SJCRH30 (cell line): Measurements from ENCODE around the gene USP24. TPM values are rescaled to one million over a fixed set of nuclear protein-coding genes. Genes with fewer than 3 reads are reported as not detected.
A peak's percentile ranks its signal among the peaks of the same experiment; 100 is the strongest.
"Not testable (repeated sequence)": the region's sequence is repeated elsewhere in the genome, so short reads cannot be mapped to it uniquely, and the experiment has no call there.

Experiments used
- DNase-seq, 2 experiments: peaks; one replicate each; pipeline ENCODE4 v3.0.0-alpha.2; 2015 to 2020
- H3K27ac ChIP-seq: fragments of 250-450 bp; sonication (Bioruptor Pico); 2 replicates; pipeline ENCODE4 v1.5.1; 2020; ENCODE audit warnings: mild to moderate bottlenecking, moderate library complexity
- H3K27me3 ChIP-seq: fragments of 250-450 bp; sonication (Bioruptor Pico); 2 replicates; pipeline ENCODE4 v1.5.1; 2020; ENCODE audit warnings: mild to moderate bottlenecking, moderate library complexity
- H3K36me3 ChIP-seq: fragments of 250-450 bp; sonication (Bioruptor Pico); 2 replicates; pipeline ENCODE4 v1.5.1; 2020; ENCODE audit warnings: mild to moderate bottlenecking, moderate library complexity
- H3K4me1 ChIP-seq: fragments of 250-450 bp; sonication (Bioruptor Pico); 2 replicates; pipeline ENCODE4 v1.5.1; 2020; ENCODE audit warnings: mild to moderate bottlenecking, moderate library complexity
- H3K4me3 ChIP-seq: fragments of 250-450 bp; sonication (Bioruptor Pico); 2 replicates; pipeline ENCODE4 v1.5.1; 2020; ENCODE audit warnings: mild to moderate bottlenecking, moderate library complexity
- H3K9me3 ChIP-seq: fragments of 250-450 bp; sonication (Bioruptor Pico); replicated peaks from 2 replicates; pipeline ENCODE4 v1.5.1; 2020; ENCODE audit warnings: mild to moderate bottlenecking, moderate library complexity
- total RNA-seq: library from RNA; depleted of rRNA; stranded (reverse); fragments of >200 nt; shearing (Covaris generic); gene quantifications from 2 replicates; pipeline ENCODE4 v1.2.3, GENCODE V29; 2014

Gene USP24
- total RNA-seq, 1 experiment from 2014 or later, result 46.2 TPM

DNA sequence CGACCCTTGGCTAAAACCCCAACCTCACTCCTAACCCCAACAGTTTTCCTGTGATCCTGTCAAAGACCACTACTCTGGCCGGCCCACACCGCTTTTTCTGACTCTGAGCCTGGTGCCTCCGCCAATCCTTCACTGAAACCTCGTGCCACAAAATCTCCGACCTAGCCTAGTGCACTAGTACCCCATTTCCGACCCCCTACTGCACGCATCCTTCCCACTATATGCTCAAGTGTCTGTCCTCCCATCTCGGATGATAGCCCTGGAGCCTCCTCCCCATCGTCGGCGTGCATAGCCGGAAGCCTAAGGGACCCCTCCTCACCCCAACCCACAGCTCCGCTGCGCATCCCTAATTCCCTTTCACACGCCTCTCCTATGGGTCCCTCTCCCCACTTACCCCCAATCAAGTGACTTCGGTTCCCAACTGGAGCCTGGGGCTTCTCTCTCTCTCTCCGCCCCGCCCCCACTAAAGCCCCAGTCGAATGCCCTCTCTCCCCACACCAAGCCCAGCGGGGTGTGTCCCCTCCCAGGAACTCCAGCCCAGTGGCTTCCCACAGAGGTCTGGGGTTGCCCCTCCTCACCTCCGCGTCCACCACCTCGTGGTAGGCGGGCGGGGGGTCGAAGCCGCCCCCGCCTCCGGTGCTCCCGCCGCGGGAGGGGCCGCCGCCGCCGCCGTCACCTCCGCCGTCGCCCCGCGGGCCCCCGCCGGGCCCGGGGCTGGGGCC lies 791 bp downstream of the USP24 start:
- Histone ChIP-seq H3K36me3 (no peaks in the 10 kb centered on the region; the same call in 1 of the 2 replicates), H3K27me3 (no peaks in the 10 kb centered on the region), H3K4me1 (peaks cover 31% of the 10 kb centered on the region), H3K9me3 (no peaks in the 10 kb centered on the region), H3K27ac (peak overlapping the region; percentile 84), H3K4me3 (peak overlapping the region; percentile 87)
- DNase-seq, result peak; percentile 76 to 79

DNA sequence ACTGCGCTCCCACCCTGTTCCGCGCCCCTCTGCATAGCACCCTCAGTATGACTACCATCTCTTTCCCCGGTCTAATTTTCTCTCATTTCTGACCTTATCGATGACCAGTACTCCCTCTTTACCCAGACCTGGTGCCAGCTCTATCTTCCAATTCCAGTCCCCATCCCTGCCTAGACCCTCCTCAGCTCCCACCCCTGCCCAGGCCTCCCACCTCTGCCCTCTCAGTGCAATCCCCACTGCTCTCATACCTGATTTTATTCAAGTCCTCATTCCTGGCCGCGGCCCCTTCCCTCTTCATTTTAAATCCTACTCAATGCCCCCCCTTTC lies 1.3 kb downstream of the USP24 start:
- Histone ChIP-seq H3K36me3 (no peaks in the 10 kb centered on the region; the same call in 1 of the 2 replicates), H3K4me1 (peaks cover 31% of the 10 kb centered on the region), H3K27me3 (no peaks in the 10 kb centered on the region), H3K27ac (no peak overlapping the region), H3K9me3 (no peaks in the 10 kb centered on the region), H3K4me3 (peak overlapping the region; percentile 87)
- DNase-seq, result no peak

DNA sequence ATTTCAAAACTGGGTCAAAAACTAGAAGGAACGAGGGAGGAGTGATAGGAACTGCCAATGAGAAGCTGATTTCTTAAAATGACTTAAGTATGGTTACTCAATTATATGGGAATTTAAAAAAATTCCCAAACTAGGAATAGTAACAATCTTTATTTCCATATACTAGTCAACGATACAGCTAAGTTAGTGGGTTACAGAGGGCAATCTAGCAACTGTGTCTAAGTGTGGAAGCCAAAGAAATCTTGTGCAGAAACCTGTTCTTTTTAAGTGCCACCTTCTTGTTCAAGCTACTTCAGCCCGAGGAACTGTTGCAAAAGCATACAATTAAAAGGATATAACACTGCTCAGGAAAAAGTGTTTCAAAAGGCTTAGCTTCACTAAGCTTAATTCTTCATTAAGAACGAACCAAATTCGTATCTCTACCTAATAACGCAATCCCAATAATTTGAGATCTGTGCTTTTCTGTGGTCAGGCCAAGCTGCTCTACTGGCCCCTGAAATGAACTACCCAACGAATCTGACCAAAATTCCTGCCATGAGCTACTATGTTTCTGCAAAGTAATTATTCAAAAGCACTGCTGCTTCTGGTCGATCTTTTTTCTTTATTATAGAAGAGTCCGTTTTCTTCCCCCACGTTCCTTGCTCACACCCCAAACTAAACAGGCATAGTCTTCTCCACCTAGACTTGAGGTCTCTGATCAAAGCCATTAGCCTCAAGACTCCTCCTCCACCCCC lies 1.8 kb downstream of the USP24 start:
- no peak for DNase-seq
- no peaks in the 10 kb centered on the region for H3K27me3 ChIP-seq
- peaks cover 31% of the 10 kb centered on the region for H3K4me1 ChIP-seq
- peak overlapping the region; percentile 87 for H3K4me3 ChIP-seq
- H3K9me3 ChIP-seq, result no peaks in the 10 kb centered on the region
- no peaks in the 10 kb centered on the region; the same call in 1 of the 2 replicates for H3K36me3 ChIP-seq
- H3K27ac ChIP-seq, result no peak overlapping the region

DNA sequence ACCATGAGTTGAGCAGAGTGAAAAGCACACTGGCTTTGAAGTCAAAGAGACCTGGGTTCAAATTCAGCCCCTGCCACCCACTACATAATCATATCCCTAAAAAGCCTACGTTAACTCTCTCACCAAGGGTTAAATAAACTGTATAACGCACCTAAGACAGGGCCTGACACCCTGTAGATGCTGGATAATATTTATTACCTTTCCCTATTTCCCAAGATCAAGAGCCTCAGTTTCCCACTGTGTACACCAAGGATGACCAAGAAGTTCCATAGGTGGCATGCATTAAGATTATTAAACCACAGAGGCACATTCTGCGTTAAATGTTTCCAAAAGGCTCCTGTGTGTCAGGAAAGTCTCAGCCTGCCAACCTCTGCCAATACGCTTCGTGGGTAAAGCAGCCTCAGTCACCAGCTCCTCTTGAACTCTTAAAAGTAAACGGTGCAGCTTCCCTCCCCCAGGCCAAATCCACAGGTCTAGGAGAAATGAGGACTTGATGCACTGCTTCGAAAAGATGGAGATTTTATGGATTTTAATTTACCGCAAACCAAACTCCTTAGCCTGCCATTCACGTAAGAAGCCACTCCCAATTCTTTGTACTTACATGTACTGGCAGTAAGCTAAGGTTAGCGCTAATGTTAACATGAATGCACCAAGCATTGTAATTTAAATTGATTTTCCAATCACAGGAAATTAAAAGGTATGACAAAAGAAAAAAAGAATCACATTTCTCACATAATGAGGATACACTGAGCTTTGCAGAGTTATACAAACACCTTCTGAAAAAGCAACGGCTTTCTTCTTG lies 2.6 kb downstream of the USP24 start:
- Histone ChIP-seq H3K9me3 (no peaks in the 10 kb centered on the region), H3K36me3 (peaks cover 2% of the 10 kb centered on the region), H3K4me3 (no peak overlapping the region), H3K4me1 (peaks cover 26% of the 10 kb centered on the region), H3K27me3 (no peaks in the 10 kb centered on the region), H3K27ac (no peak overlapping the region)
- no peak for DNase-seq

DNA sequence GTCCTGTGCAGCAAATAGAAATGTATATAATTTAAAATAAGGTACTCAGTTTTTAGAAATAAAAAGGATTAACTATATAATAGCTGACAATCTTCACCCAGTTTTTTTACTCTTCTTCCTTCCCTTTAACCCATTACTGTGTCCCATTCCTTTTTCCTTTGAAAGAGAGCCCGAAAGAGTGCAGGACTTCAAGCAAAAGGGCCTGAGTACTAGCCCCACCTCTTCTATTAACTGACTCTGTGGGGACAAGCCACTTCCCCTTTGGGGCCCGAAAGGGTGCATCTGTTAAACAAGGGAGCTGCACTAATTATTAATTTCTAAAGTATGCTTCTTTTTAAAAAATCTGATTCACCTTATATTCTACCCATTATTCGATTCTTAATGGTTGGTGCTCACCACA lies 3.3 kb downstream of the USP24 start:
- no peak overlapping the region for H3K27ac ChIP-seq

DNA sequence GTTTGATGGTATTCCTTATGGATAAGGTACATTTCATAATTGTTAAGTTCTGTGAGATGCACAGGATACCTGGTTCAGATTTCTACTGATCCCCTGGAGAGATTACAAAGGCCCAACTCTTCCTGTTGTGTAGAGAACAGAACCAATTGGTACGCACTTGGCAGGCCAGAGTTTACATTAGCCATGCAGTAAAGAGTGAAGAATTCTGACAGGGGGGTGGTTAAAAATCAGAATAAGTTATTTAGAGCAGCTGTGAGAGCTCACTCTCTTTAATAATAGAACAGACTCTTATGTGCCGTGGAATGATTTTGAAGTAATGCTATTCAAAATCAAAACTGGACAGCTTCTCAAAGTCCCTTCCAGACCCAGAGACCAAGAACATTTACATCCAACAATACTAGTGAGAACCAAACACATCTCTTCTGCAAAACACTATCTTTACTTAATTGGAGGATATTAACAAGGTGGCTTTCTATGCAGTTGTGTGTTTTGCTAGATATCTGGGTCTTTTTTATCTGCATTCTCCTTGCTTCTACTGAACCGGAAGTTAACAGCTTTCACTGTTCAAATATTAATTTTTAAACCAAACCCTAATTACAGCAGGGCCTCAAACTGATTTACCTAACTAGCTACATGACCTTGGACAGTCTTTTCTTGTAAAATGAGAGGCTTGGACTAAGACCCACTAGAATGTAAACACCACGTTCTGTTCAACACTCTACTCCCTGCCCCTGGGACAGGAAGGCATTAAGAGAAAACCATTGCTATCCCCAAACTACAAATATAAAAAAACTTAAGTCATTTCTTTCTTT lies 4.0 kb downstream of the USP24 start:
- Histone ChIP-seq H3K27me3 (no peaks in the 10 kb centered on the region), H3K9me3 (no peaks in the 10 kb centered on the region), H3K4me3 (no peak overlapping the region), H3K36me3 (peaks cover 6% of the 10 kb centered on the region), H3K4me1 (peaks cover 15% of the 10 kb centered on the region), H3K27ac (no peak overlapping the region)
- peak in 1 of 2 experiments; percentile 26 for DNase-seq

More for the DNA sequence above, 3.3 kb downstream of the USP24 start:
- no peak for DNase-seq
- Histone ChIP-seq H3K4me3 (no peak overlapping the region), H3K4me1 (peaks cover 21% of the 10 kb centered on the region), H3K9me3 (no peaks in the 10 kb centered on the region), H3K36me3 (peaks cover 6% of the 10 kb centered on the region), H3K27me3 (no peaks in the 10 kb centered on the region)

DNA sequence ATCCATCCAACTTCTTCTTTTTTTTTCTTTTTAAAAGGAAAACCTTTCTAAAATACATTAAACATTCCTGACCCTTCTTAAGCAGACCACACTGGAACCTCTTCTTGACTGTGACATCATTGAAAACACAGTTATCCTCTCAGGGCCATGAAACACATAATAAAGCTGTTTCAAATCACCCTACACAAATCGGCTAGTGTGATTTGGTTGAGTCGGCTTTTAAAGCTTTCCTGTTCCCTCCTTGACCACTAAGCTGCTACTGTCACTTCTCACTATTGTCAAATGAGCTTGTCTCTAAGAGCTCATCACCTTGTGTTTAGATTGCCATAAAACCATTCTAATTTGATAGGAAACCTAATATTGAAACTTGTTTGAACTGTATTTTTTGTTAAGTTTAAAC lies 5.9 kb downstream of the USP24 start:
- Histone ChIP-seq H3K4me3 (no peak overlapping the region), H3K9me3 (no peaks in the 10 kb centered on the region), H3K36me3 (peaks cover 16% of the 10 kb centered on the region), H3K27me3 (no peaks in the 10 kb centered on the region), H3K4me1 (peaks cover 27% of the 10 kb centered on the region), H3K27ac (no peak overlapping the region)
- peak in 1 of 2 experiments; percentile 9 for DNase-seq

DNA sequence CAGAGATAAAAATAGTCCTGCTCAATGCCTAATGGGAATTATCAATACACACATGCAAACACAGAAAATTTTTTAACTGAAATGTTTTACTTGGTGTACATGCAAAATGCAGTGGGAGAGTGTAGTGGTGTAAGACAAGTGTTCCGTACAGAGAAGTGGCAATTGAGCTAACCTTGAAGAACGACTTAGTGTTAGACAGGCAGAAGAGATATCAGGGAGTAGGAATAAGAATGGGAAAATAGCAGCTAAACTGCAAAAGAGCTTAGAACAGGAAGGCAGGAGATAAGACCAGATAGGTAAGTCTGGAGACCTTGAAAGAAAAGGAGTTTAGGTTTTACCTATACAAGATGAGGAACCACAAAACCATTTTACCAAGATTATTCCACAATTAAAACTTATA lies 9.0 kb downstream of the USP24 start:
- DNase-seq, result no peak
- H3K4me1 ChIP-seq, result peaks cover 22% of the 10 kb centered on the region

DNA sequence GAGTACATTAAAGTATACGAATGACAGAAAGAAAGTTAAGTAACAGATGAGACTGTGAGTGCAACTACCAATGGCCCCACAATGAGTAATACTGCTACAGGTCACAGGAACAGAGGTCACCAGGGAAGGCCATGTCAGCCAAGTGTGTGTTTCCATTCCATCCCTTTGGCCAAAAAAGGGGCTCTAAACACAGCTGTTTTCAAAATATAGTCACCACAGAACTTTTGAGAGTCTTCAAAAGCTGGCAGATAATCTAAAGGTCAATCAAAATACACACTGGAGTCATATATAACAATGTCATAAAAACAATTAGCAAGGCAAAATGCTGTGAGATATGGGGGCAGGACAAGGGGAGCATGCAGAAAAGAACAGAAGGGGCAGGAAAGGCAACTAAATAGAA lies 10.2 kb downstream of the USP24 start:
- H3K27ac ChIP-seq, result no peak overlapping the region
- DNase-seq, result peak in 1 of 2 experiments; percentile 16

More for the DNA sequence above, 9.0 kb downstream of the USP24 start:
- Histone ChIP-seq H3K36me3 (peaks cover 18% of the 10 kb centered on the region), H3K27ac (no peak overlapping the region), H3K27me3 (no peaks in the 10 kb centered on the region), H3K4me3 (no peak overlapping the region), H3K9me3 (no peaks in the 10 kb centered on the region; the same call in 1 of the 2 replicates)

DNA sequence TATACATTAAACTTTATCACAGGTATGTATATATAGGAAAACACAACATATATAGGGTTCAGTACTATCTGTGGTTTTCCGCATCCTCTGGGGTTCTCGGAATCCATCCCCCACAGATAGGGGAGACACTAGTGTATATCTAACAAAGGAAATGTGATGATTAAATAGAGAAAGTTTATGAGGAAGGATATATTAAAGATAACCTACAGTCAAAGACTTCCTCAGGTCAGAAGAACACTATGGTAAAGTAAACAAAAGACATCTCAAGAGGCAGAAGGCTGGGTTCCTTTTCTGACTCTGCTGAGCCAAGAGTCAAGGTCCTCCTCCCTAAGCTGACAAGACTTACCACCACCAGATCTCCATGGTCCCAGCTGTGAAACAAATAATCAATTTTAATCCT lies 12.1 kb downstream of the USP24 start:
- Histone ChIP-seq H3K27me3 (no peaks in the 10 kb centered on the region), H3K27ac (no peak overlapping the region), H3K36me3 (peaks cover 41% of the 10 kb centered on the region), H3K4me3 (no peak overlapping the region), H3K9me3 (peaks cover 3% of the 10 kb centered on the region; the same call in 1 of the 2 replicates), H3K4me1 (peaks cover 17% of the 10 kb centered on the region)
- no peak for DNase-seq

More for the DNA sequence above, 10.2 kb downstream of the USP24 start:
- Histone ChIP-seq H3K9me3 (peaks cover 3% of the 10 kb centered on the region; the same call in 1 of the 2 replicates), H3K36me3 (peaks cover 26% of the 10 kb centered on the region), H3K27me3 (no peaks in the 10 kb centered on the region), H3K4me1 (peaks cover 17% of the 10 kb centered on the region), H3K4me3 (no peak overlapping the region)

DNA sequence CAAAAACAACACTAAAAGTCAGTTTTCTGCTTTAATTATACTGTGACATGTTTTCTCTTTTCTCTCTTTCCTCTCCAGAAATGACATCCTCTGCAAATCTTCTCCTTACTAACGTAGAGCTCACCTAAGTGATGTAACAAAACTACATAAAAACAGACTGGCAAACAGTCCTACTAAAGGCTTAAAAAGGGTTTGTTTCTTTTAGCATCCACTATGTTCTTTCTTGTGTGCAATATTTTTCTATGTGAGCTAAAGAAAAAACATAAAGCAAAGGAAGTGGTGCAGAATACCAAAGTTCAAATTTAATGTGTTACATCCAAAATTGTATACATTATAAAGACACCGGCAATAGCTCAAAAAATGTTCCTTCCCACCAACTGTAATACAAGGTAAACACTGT lies 14.5 kb downstream of the USP24 start:
- Histone ChIP-seq H3K27me3 (no peaks in the 10 kb centered on the region), H3K9me3 (peaks cover 3% of the 10 kb centered on the region; the same call in 1 of the 2 replicates), H3K36me3 (peaks cover 32% of the 10 kb centered on the region), H3K27ac (no peak overlapping the region), H3K4me1 (peaks cover 17% of the 10 kb centered on the region), H3K4me3 (no peak overlapping the region)
- no peak for DNase-seq

DNA sequence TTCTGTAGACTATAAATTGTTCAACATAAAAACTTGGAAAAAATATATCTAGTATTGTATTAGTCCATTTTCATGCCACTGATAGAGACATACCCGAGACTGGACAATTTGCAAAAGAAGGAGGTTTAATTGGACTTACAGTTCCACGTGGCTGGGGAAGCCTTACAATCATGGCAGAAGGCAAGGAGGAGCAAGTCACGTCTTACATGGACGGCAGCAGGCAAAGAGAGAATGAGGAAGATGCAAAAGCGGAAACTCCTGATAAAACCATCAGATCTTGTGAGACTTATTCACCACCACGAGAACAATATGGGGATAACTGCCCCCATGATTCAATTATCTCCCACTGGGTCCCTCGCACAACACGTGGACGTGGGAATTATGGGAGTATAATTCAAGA lies 15.4 kb downstream of the USP24 start:
- H3K27ac ChIP-seq, H3K27me3 ChIP-seq, H3K9me3 ChIP-seq, DNase-seq, H3K4me1 ChIP-seq, H3K4me3 ChIP-seq: not testable (repeated sequence)
- peaks cover 29% of the 10 kb centered on the region for H3K36me3 ChIP-seq

DNA sequence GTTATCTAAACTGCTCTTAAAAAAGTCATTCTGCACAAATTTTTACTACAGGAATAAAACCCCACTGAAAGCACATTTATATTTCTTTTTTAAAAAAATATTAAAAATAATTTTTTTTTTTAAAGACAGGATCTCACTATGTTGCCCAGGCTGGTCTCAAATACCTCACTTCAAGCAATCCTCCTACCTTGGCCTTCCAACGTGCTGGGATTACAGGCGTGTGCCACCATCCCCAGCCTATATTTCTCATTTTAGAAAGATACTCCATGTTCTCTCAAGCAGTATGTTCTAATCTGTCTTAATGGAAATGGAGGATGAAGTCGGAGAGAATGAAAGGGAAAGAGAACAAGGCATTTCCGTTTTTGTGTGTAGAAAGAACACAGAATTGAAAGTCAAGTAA lies 17.1 kb downstream of the USP24 start:
- H3K36me3 ChIP-seq, result peaks cover 28% of the 10 kb centered on the region
- no peaks in the 10 kb centered on the region for H3K27me3 ChIP-seq
- DNase-seq, result no peak
- no peak overlapping the region for H3K27ac ChIP-seq
- no peaks in the 10 kb centered on the region; the same call in 1 of the 2 replicates for H3K4me1 ChIP-seq
- H3K4me3 ChIP-seq, result no peak overlapping the region
- peaks cover 3% of the 10 kb centered on the region; the same call in 1 of the 2 replicates for H3K9me3 ChIP-seq

DNA sequence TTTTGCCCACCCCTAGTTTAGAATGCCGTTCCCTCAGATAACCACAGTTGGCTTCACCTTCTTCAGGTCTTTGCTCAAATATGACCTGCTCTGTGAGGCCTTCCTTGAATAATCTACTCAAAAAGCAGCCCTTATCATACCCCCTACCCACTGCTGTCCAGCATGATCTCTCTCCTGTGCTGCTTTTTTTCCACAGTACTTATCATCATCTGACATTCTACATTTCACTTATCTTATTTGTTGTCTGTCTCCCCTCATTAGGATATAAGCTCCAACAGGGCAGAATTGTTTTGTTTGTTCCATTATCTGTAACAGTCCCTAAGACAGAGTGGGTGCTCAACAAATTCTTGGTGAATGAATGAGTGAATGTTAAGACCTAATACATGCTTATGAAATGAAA lies 18.1 kb downstream of the USP24 start:
- peaks cover 3% of the 10 kb centered on the region; the same call in 1 of the 2 replicates for H3K9me3 ChIP-seq
- H3K27me3 ChIP-seq, result no peaks in the 10 kb centered on the region
- H3K36me3 ChIP-seq, result peaks cover 29% of the 10 kb centered on the region
- no peak for DNase-seq
- no peaks in the 10 kb centered on the region; the same call in 1 of the 2 replicates for H3K4me1 ChIP-seq
- no peak overlapping the region for H3K4me3 ChIP-seq
- no peak overlapping the region for H3K27ac ChIP-seq
